GM23338 (cell line): ENCODE data around the gene ANO6. TPM values are rescaled to one million over a fixed set of nuclear protein-coding genes. Genes with fewer than 3 reads are reported as not detected.

Source experiments
- ATAC-seq: fragments of 200-7000 bp; cut with Tn5 transposase; 3 replicates; pipeline ENCODE4 v1.9.1; 2020
- DNase-seq: peaks from one replicate; pipeline ENCODE4 v3.0.0-alpha.2; 2015; ENCODE audit warnings: low spot score
- H2AFZ ChIP-seq: fragments of 200-600 bp; sonication (generic); 2 replicates; pipeline ENCODE4 v1.8.0; 2016; ENCODE audit warnings: antibody characterized with exemption, mild to moderate bottlenecking, moderate library complexity
- H3F3A ChIP-seq: fragments of 200-600 bp; sonication (generic); replicated peaks from 2 replicates; pipeline ENCODE4 v1.8.0; 2017; ENCODE audit warnings: antibody characterized with exemption, mixed run types, low read depth
- H3K27ac ChIP-seq: fragments of 200-600 bp; sonication (generic); 2 replicates; pipeline ENCODE4 v1.6.1; 2016; ENCODE audit warnings: low read depth
- H3K27me3 ChIP-seq: fragments of 200-600 bp; sonication (generic); 2 replicates; pipeline ENCODE4 v1.8.0; 2016; ENCODE audit warnings: mild to moderate bottlenecking, mixed run types, moderate library complexity; ENCODE audit not compliant: insufficient read depth
- H3K36me3 ChIP-seq: fragments of 200-600 bp; sonication (generic); 2 replicates; pipeline ENCODE4 v1.8.0; 2016; ENCODE audit warnings: mild to moderate bottlenecking; ENCODE audit not compliant: insufficient read depth
- H3K4me1 ChIP-seq: fragments of 200-600 bp; sonication (generic); 2 replicates; pipeline ENCODE4 v1.8.0; 2016; ENCODE audit warnings: mild to moderate bottlenecking, moderate library complexity; ENCODE audit not compliant: insufficient read depth
- H3K4me2 ChIP-seq: fragments of 200-600 bp; sonication (generic); 2 replicates; pipeline ENCODE4 v1.7.1; 2017; ENCODE audit warnings: mixed run types
- H3K4me3 ChIP-seq: fragments of 200-600 bp; sonication (generic); 2 replicates; pipeline ENCODE4 v1.6.1; 2016; ENCODE audit warnings: mixed run types
- H3K79me2 ChIP-seq: fragments of 200-600 bp; sonication (generic); replicated peaks from 2 replicates; pipeline ENCODE4 v1.8.0; 2017; ENCODE audit warnings: mild to moderate bottlenecking; ENCODE audit not compliant: insufficient read depth
- H3K9me2 ChIP-seq: fragments of 200-600 bp; sonication (generic); 2 replicates; pipeline ENCODE4 v1.8.0; 2017; ENCODE audit not compliant: insufficient read depth
- H4K20me1 ChIP-seq: fragments of 200-600 bp; sonication (generic); replicated peaks from 2 replicates; pipeline ENCODE4 v1.8.0; 2017; ENCODE audit warnings: mild to moderate bottlenecking; ENCODE audit not compliant: insufficient read depth
- H3K27ac Mint-ChIP-seq: 2 replicates; pipeline ENCODE4 v1.8.0; 2020; ENCODE audit warnings: inconsistent platforms, mild to moderate bottlenecking, moderate library complexity, mixed read lengths
- H3K27me3 Mint-ChIP-seq: 3 replicates; pipeline ENCODE4 v1.8.0; 2022; ENCODE audit warnings: low read depth, mild to moderate bottlenecking, moderate library complexity, mixed read lengths, inconsistent platforms; ENCODE audit not compliant: insufficient read depth, poor library complexity
- H3K36me3 Mint-ChIP-seq: 3 replicates; pipeline ENCODE4 v1.8.0; 2021; ENCODE audit warnings: low read depth, mild to moderate bottlenecking, inconsistent platforms, moderate library complexity, mixed read lengths
- H3K4me1 Mint-ChIP-seq: 3 replicates; pipeline ENCODE4 v1.8.0; 2020; ENCODE audit warnings: mild to moderate bottlenecking, inconsistent platforms, mixed read lengths
- H3K4me3 Mint-ChIP-seq: 3 replicates; pipeline ENCODE4 v1.8.0; 2021; ENCODE audit warnings: moderate library complexity, mild to moderate bottlenecking, inconsistent platforms, mixed read lengths
- H3K9me3 Mint-ChIP-seq: 3 replicates; pipeline ENCODE4 v1.8.0; 2020; ENCODE audit warnings: moderate library complexity, mild to moderate bottlenecking, inconsistent platforms, mixed read lengths
- CREB1 ChIP-seq: fragments of 250-450 bp; sonication (Bioruptor Pico); IDR thresholded peaks from 2 replicates; pipeline ENCODE4 v1.5.0; 2020; ENCODE audit warnings: low read depth, mild to moderate bottlenecking, moderate library complexity
- ETS1 ChIP-seq: IDR thresholded peaks from 2 replicates; pipeline ENCODE4 v1.6.1; 2016; ENCODE audit warnings: antibody characterized with exemption
- EZH2 ChIP-seq: fragments of 200-600 bp; sonication (generic); IDR thresholded peaks from one replicate; pipeline ENCODE4 v1.8.0; 2017; ENCODE audit warnings: antibody characterized with exemption, mild to moderate bottlenecking, low read depth; ENCODE audit not compliant: unreplicated experiment
- NANOG ChIP-seq: IDR thresholded peaks from 2 replicates; pipeline ENCODE4 v1.6.1; 2016; ENCODE audit warnings: antibody characterized with exemption, borderline replicate concordance
- REST ChIP-seq: IDR thresholded peaks from one replicate; pipeline ENCODE4 v1.6.1; 2018; ENCODE audit warnings: antibody characterized with exemption; ENCODE audit not compliant: unreplicated experiment
- STAT1 ChIP-seq: IDR thresholded peaks from one replicate; pipeline ENCODE4 v1.6.1; 2016; ENCODE audit warnings: antibody characterized with exemption; ENCODE audit not compliant: unreplicated experiment
- ZNF114 ChIP-seq: fragments of 250-450 bp; sonication (Bioruptor Pico); IDR thresholded peaks from 2 replicates; pipeline ENCODE4 v1.5.0; 2020; ENCODE audit warnings: mild to moderate bottlenecking, moderate library complexity
- ZNF331 ChIP-seq: fragments of 250-450 bp; sonication (Bioruptor Pico); IDR thresholded peaks from 2 replicates; pipeline ENCODE4 v1.5.0; 2020; ENCODE audit warnings: low read depth, mild to moderate bottlenecking, moderate library complexity
- ZNF462 ChIP-seq: fragments of 250-450 bp; sonication (Bioruptor Pico); IDR thresholded peaks from 2 replicates; pipeline ENCODE4 v1.5.0; 2020; ENCODE audit warnings: mild to moderate bottlenecking, moderate library complexity
- polyA plus RNA-seq: library from polyadenylated mRNA; unstranded; fragments of >200 nt; fragmentation: Nextera tagmentation; extraction: Ambion mirVana; gene quantifications from 2 replicates; pipeline ENCODE4 v1.2.1, GENCODE V29; 2016
- total RNA-seq: library from RNA; depleted of rRNA; stranded (reverse); fragments of >200 nt; shearing (Covaris generic); gene quantifications from 2 replicates; pipeline ENCODE4 v1.2.3, GENCODE V29; 2014

Gene ANO6
- total and polyA plus RNA-seq, 2 experiments from 2014 or later, result 21.1 to 48.9 TPM

DNA sequence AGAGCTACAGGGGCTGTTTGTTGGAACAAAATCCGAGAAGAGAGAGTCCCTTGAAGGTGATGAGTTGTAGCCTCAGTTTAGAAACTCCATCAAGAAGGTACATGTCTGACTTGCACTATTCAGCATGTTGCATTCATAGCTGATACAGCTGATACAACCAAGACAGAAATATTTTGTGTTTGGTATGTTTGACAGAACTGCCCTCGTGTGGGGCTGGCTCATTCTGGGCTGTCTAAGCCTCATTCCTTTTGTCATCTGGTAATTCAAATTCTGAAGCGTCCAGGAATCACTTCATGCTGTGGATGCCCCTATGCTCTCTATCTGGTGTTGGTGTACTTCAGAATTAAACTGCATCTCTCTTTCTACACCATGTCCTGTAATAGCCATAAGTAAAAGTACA, 126.3 kb downstream of the ANO6 start (continued):
- TF ChIP-seq REST (no peak), ZNF114 (CRISPR knock-in tag) (no peak), NANOG (no peak), ZNF331 (no peak), ETS1 (no peak)

GRCh38 chr12:45342848-45343247, 127.0 kb downstream of the ANO6 start:
- Mint-ChIP-seq H3K36me3 (peaks cover 3% of the 10 kb centered on the region; the same call in 2 of the 3 replicates), H3K27me3 (peaks cover 4% of the 10 kb centered on the region), H3K9me3 (no peaks in the 10 kb centered on the region), H3K4me1 (peaks cover 18% of the 10 kb centered on the region), H3K27ac (no peak overlapping the region), H3K4me3 (no peak overlapping the region)
- ATAC-seq (no peak), DNase-seq (no peak)
- Histone ChIP-seq H3K4me1 (peaks cover 13% of the 10 kb centered on the region; the same call in 1 of the 2 replicates), H3F3A (no peaks in the 10 kb centered on the region), H4K20me1 (no peaks in the 10 kb centered on the region), H3K27ac (no peak overlapping the region), H3K4me3 (no peak overlapping the region), H2AFZ (no peak overlapping the region), H3K79me2 (no peaks in the 10 kb centered on the region), H3K4me2 (no peak overlapping the region), H3K36me3 (no peaks in the 10 kb centered on the region), H3K9me2 (no peaks in the 10 kb centered on the region), H3K27me3 (no peaks in the 10 kb centered on the region)
- TF ChIP-seq ETS1 (no peak), NANOG (no peak), CREB1 (CRISPR knock-in tag) (no peak), ZNF114 (CRISPR knock-in tag) (no peak), STAT1 (no peak), EZH2 (no peak), REST (no peak), ZNF462 (CRISPR knock-in tag) (no peak)
